Measurements from ENCODE around the gene NUTF2.

DNA sequence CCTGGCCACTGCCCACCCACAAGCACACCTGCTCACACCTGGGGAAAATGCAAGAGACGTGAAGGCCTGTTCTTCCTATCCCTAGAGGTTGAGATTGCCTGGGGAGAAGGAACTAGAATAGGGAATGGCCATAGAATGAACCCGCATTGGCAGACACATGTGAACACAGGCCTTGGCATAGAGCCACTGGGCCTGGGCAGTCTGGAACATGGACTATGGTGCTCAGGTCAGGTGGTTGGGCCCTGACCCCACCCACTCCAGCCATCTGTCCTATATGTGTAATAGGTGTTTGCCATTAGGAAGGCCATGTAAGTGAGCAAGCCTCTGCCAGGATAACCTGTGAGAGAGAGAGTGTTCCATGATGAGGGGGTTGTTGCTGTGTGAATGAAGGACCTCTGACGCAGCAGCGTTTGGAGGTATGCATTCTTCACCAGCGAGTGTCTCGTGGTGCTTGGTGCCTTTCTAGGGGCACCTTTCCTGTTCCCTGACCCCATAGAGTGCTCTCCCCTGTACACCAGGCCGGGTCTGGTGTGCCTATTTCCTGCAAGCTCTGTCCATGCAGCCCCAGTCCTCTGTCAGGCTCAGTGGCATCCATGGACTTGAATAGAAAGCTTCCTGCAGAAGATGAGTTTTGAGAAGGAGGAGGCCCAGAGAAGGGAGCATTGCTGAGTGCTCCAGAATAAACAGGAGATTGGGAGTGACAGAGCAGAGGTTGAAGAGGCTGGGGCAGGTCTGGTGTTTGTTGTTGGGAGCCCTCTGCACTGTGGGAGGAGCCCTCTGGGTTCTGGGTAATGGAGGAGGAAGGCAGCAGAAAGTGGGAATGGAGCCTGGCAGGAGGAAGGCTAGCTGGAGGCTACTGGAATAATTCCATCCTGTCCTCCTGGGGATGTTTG, 69.3 kb downstream of the NUTF2 start:
- TF ChIP-seq, protein P1, sequence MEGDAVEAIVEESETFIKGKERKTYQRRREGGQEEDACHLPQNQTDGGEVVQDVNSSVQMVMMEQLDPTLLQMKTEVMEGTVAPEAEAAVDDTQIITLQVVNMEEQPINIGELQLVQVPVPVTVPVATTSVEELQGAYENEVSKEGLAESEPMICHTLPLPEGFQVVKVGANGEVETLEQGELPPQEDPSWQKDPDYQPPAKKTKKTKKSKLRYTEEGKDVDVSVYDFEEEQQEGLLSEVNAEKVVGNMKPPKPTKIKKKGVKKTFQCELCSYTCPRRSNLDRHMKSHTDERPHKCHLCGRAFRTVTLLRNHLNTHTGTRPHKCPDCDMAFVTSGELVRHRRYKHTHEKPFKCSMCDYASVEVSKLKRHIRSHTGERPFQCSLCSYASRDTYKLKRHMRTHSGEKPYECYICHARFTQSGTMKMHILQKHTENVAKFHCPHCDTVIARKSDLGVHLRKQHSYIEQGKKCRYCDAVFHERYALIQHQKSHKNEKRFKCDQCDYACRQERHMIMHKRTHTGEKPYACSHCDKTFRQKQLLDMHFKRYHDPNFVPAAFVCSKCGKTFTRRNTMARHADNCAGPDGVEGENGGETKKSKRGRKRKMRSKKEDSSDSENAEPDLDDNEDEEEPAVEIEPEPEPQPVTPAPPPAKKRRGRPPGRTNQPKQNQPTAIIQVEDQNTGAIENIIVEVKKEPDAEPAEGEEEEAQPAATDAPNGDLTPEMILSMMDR (IDR thresholded peaks at IDR 0.05 in 2 of 3, conservative IDR thresholded peaks at IDR 0.05 in 1 of 3; ENCODE audit: borderline replicate concordance in 1 of 3, insufficient read depth in 1 of 3, low read depth in 2 of 3, low read length in 2 of 3): no peak
- TF ChIP-seq EZH2 (IDR thresholded peaks at IDR 0.05): no peak
- TF ChIP-seq, protein P2, sequence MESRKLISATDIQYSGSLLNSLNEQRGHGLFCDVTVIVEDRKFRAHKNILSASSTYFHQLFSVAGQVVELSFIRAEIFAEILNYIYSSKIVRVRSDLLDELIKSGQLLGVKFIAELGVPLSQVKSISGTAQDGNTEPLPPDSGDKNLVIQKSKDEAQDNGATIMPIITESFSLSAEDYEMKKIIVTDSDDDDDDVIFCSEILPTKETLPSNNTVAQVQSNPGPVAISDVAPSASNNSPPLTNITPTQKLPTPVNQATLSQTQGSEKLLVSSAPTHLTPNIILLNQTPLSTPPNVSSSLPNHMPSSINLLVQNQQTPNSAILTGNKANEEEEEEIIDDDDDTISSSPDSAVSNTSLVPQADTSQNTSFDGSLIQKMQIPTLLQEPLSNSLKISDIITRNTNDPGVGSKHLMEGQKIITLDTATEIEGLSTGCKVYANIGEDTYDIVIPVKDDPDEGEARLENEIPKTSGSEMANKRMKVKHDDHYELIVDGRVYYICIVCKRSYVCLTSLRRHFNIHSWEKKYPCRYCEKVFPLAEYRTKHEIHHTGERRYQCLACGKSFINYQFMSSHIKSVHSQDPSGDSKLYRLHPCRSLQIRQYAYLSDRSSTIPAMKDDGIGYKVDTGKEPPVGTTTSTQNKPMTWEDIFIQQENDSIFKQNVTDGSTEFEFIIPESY (IDR thresholded peaks at IDR 0.05; ENCODE audit: extremely low read depth, insufficient replicate concordance, low read length): no peak
- no peak for TF ChIP-seq POLR2AphosphoS5 (IDR thresholded peaks at IDR 0.05; ENCODE audit: low read depth, low read length)
- no peak for TF ChIP-seq POLR2A (IDR thresholded peaks at IDR 0.05; ENCODE audit: borderline replicate concordance, extremely low read depth, insufficient read depth, insufficient read length)
- TF ChIP-seq ZNF274 (IDR thresholded peaks at IDR 0.05; ENCODE audit: low read depth, low read length): no peak
- no peak for TF ChIP-seq CEBPB (IDR thresholded peaks at IDR 0.05; ENCODE audit: low read depth)
